GM18502 (cell line): Measurements from ENCODE around the gene HSPA1B.
"Not testable (repeated sequence)": the region's sequence is repeated elsewhere in the genome, so short reads cannot be mapped to it uniquely, and the experiment has no call there.

ENCODE experiments used
- ATAC-seq: cut with Tn5 transposase; IDR thresholded peaks from one replicate; pipeline ENCODE4 v1.9.1; 2021; ENCODE audit warnings: mild to moderate bottlenecking; ENCODE audit not compliant: unreplicated experiment, poor library complexity

Gene HSPA1B

GRCh38 chr6:31851485-31851832 lies 23.9 kb downstream of the HSPA1B start:
- no peak for ATAC-seq

GRCh38 chr6:31851980-31852718 lies 24.6 kb downstream of the HSPA1B start:
- not testable (repeated sequence) for ATAC-seq

GRCh38 chr6:31857774-31858173 lies 30.2 kb downstream of the HSPA1B start:
- not testable (repeated sequence) for ATAC-seq

GRCh38 chr6:31858707-31859106 lies 31.2 kb downstream of the HSPA1B start:
- ATAC-seq = no peak

- no peak for ATAC-seq
Measured at GRCh38 chr6:31859923-31860322, 32.4 kb downstream of the HSPA1B start.

GRCh38 chr6:31860349-31860748 lies 32.8 kb downstream of the HSPA1B start:
- no peak for ATAC-seq

GRCh38 chr6:31861150-31861549 lies 33.6 kb downstream of the HSPA1B start:
- no peak for ATAC-seq

GRCh38 chr6:31861919-31862343 lies 34.4 kb downstream of the HSPA1B start:
- no peak for ATAC-seq

GRCh38 chr6:31862344-31863235 lies 35.1 kb downstream of the HSPA1B start, which contains the start of gene NEU1:
Gene NEU1, minus strand, starts transcription at chr6:31862821. Its CDS starts 45 bp downstream, at chr6:31862776.
- peak; percentile 92 for ATAC-seq

- not testable (repeated sequence) for ATAC-seq
Measured at GRCh38 chr6:31864123-31864562, 36.6 kb downstream of the HSPA1B start.

- ATAC-seq = no peak
Measured at GRCh38 chr6:31864818-31865204, 37.3 kb downstream of the HSPA1B start.

GRCh38 chr6:31865205-31866118 lies 37.9 kb downstream of the HSPA1B start:
- no peak for ATAC-seq

GRCh38 chr6:31868658-31868971 lies 41.1 kb downstream of the HSPA1B start:
- not testable (repeated sequence) for ATAC-seq

- ATAC-seq = no peak
Measured at GRCh38 chr6:31869343-31869742, 41.8 kb downstream of the HSPA1B start.

- ATAC-seq = no peak
Measured at GRCh38 chr6:31870385-31870921, 42.9 kb downstream of the HSPA1B start.

- no peak for ATAC-seq
Measured at GRCh38 chr6:31871046-31871659, 43.6 kb downstream of the HSPA1B start.

GRCh38 chr6:31874084-31874670 lies 46.6 kb downstream of the HSPA1B start:
- no peak for ATAC-seq

- no peak for ATAC-seq
Measured at GRCh38 chr6:31874836-31875572, 47.5 kb downstream of the HSPA1B start.

GRCh38 chr6:31875877-31876276 lies 48.3 kb downstream of the HSPA1B start:
- no peak for ATAC-seq
